GM18861 (cell line): ENCODE measurements around the gene PRX.
A peak's percentile ranks its signal among the peaks of the same experiment; 100 is the strongest.
"Not testable (repeated sequence)": the region's sequence is repeated elsewhere in the genome, so short reads cannot be mapped to it uniquely, and the experiment has no call there.

ENCODE experiments used
- ATAC-seq: cut with Tn5 transposase; IDR thresholded peaks from one replicate; pipeline ENCODE4 v1.9.1; 2021; ENCODE audit not compliant: unreplicated experiment

The PRX gene

DNA sequence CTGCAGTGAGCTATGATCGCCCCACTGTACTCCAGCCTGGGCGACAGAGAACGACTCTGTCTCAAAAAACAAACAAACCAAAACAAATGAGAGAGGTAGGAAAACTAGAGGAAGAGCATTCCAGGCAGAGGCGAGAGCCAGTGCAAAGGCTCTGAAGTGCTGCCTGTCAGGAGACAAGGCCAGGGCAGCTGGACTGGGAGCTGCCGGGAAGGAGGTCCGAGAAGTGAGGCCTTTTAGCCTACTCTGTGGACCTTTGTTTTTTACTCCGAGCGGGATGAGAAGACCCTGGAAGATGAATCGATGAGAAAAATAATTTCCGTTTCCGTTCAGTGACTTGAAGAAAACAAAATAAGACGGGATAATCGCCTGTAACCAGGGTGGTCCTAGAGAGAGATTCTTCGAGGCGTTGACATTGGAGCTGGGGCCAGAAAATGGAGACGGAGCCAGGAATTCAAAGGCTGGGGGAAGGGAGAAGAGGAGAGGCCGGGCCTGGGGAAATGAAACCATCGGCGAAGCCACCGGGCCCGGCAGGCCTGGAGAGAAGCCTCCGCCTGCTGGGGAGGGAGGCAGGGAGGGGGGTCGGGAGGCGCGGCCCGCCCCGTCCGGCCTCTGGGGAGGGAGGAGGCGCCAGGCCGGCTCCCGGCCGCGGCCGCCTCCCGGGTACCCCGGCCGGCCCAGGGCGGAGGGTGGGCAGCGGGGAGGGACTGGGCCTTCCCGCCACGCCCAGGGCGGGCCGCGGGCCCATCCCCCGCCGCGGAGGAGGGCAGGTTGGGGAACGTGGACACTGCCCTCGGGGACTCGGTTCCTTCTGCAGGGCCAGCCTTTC lies 20.4 kb upstream of the PRX start:
- no peak for ATAC-seq

DNA sequence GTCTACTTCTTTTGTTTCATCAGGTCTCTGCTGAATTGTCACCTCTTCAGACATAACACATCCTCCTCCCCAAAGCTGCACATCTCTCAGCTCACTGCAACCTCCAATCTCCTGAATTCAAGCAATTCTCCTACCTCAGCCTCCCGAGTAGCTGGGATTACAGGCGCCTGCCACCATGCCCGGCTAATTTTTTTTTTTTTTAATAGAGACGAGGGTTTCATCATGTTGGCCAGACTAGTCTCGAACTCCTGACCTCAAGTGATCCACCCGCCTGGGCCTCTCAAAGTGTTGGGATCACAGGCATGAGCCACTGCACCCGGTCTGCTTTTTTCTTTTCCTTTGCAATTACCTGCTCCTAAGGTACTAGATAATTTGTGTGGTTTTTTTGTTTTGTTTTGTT lies 19.6 kb upstream of the PRX start:
- not testable (repeated sequence) for ATAC-seq

- ATAC-seq, result no peak
Measured at GRCh38 chr19:40431698-40432097, 18.5 kb upstream of the PRX start.

DNA sequence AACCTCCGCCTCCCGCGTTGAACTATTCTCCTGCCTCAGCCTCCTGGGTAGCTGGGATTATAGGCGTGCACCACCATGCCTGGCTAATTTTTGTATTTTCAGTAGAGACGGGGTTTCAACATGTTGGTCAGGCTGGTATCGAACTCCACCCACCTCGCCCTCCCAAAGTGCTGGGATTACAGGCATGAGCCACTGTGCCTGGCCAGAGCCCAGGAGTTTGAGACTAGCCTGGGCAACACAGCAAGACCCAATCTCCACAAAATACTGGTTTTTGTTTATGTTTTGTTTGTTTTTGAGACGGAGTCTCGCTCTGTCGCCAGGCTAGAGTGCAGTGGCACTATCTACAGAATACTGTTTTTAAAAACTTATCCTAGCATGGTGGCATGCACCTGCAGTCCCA lies 17.1 kb upstream of the PRX start:
- ATAC-seq, result not testable (repeated sequence)

GRCh38 chr19:40428197-40428596 lies 15.0 kb upstream of the PRX start:
- not testable (repeated sequence) for ATAC-seq

GRCh38 chr19:40425450-40426287 lies 12.5 kb upstream of the PRX start, which contains the start of gene SERTAD1:
SERTAD1 (minus strand) TSS chr19:40425992; CDS start chr19:40423546, 2,446 bp downstream.
- ATAC-seq, result peak; percentile 64

DNA sequence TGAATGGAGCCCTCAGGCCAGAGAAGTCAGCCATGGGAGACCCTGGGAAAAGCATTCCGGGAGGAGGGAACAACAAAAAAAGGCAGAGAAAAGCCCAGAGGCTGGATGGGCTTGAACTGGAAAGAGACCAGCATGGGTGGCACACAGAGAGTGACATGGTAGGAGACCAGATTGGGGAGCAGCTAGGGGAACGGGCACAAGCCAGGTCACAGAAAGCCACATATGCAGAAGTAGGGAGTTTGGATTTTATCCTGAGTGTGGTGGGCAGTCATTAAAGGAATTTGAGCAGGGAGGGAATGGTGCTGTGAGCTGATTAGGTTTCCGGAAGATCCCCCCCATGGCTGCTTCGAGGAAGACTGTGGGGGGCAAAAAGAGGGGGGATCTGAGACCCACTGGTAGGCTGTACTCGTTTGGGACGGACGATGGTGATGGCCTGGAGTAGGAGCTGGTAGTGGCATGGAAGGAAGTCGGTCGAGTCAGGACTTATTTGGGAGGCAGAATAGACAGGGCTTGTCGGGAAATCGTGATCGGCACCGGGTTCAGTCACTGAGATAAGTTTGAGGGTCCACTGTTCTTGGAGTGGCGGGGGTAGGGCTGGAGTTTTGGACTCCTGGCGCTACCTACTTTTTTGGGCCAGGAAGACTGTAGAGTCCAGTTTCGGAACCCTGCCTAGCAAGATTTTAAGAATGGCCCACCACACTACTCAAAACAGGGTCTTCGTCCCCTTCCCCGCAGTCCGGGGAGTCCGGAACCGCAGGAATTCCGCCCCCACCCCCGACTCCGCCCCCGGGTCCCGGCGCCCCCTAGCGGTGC lies 11.7 kb upstream of the PRX start:
- no peak for ATAC-seq

GRCh38 chr19:40423938-40424337 lies 10.8 kb upstream of the PRX start:
- ATAC-seq, result no peak

- ATAC-seq, result no peak
Measured at GRCh38 chr19:40422748-40423566, 9.8 kb upstream of the PRX start.

DNA sequence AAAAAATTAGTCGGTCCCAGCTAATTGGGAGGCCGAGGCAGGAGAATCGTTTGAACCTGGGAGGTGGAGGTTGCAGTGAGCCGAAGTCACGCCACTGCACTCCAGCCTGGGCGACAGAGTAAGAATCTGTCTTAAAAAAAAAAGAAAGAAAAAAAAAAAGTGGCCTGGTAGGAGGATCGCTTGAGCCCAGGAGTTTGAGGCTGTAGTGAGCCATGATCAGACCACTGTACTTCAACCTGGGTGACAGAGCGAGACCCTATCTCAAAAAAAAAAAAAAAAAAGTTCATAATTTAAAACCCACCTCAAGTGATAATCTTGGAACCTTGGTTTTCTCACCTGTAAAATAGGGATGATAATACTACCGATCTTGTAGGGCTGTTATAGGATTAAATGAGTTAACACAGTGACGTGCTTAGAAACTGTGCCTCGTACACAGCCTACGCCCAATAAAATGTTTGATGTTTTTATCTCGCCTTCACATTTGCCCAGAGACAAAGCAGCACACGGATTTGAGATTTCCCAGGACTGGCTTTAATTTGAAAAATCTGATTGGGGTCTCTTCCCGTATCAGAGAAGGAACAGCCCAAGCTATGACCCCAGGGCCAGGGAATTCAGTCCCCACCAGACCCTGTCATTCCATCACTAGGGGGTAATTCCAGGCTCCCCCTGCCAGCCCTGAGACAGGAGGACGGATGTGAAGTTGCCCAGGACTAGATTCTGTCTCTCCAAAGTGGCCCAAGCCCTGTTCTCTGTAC lies 9.0 kb upstream of the PRX start:
- no peak for ATAC-seq

- no peak for ATAC-seq
Measured at GRCh38 chr19:40420766-40421765, 7.9 kb upstream of the PRX start.

- no peak for ATAC-seq
Measured at GRCh38 chr19:40420451-40420765, 7.2 kb upstream of the PRX start.

DNA sequence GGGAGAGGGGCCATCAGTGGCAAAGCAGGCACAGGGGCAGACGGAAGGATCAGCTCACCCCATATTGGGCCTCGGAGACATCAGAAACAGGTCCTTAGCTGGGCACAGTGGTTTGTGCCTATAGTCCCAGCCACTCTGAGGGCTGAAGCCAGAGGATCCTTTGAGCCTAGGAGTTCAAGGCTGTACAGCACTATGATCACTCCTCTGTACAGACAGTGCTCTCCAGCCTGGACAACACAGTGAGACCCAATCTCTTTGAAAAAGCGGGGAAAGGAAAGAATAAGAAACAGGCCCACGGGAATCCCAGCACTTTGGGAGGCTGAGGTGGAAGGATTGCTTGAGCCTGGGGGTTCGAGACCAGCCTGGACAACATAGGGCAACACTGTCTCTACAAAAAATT lies 6.6 kb upstream of the PRX start:
- no peak for ATAC-seq

- no peak for ATAC-seq
Measured at GRCh38 chr19:40419066-40419612, 6.0 kb upstream of the PRX start.

GRCh38 chr19:40418040-40418439 lies 4.9 kb upstream of the PRX start:
- ATAC-seq, result no peak

GRCh38 chr19:40417643-40417981 lies 4.4 kb upstream of the PRX start:
- ATAC-seq, result no peak

DNA sequence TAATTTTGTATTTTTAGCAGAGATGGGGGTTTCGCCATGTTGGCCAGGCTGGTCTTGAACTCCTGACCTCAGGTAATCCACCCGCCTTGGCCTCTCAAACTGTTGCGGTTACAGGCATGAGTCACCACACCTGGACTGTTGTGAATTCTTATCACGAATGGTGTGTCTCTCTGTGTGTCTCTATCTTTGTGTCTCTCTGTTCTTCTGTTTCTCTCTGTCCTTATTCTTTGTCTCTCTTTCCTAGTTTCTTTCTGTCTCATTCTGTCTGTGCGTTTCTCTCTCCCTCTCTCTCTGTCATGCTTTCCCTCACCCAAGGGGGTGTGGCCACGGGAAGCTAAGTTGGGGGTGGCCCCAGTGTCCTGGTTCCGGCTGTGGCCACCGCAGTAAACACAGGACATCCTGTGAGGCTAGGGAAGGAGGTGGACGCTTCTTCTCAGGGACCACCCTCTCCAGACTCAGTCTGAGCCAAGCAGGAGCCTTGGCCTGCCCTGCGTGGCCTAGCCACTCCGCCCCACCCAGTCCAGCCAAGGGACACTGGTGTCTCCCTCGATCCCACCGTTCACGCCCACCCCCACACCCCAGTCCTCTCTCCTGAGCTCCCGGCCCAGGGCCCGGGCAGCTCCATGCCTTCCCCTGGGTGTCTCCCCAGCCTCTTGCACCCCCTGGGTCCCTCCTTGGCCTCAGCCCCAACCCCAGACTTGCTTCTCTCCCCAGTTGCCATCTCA lies 3.9 kb upstream of the PRX start:
- ATAC-seq, result no peak

DNA sequence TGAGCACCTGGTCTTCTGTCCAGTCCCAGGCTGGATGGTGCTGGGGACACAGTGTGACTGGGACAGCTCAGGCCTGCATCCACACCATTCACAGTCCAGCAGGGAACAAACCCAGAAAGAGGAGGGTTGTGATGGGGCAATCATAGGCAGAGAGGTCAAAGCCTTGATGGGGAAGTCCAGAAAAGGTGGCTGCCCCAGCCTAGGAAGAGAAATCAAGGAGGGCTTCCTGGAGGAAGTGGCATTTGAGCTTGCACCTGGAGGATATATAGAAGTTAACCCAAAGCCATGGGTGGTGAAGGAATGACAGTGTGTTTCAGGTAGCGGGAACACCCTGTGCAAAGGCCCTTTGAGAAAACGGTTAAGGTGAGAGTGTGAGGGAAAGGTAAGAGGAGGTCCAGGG lies 2.6 kb upstream of the PRX start:
- ATAC-seq, result no peak
